ENCODE measurements around the gene CPSF4L. TPM values are rescaled to one million over a fixed set of nuclear protein-coding genes. Genes with fewer than 3 reads are reported as not detected.

Gene CPSF4L
- total RNA-seq, 1 donor from 2014 or later, result not detected

DNA sequence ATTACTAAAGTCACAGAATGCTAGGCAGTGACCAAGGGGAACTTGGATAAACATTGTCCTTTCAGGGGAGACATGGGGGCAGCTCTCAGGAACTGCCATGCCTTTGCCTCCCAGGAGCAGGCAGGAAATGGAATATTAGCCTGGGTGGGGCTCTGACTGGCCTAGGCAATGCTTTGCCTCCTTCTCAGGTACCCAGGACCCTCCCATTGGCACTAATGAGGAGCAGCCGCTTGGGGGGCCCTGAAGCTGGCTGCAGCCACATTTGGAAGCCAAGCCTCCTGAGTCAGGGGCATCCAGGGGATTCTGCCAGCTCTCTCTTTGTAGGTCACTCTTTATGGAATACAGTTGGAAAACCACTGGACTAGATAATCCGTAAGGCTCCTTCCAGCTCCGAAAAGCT, 5.5 kb downstream of the CPSF4L start:
- no peak for DNase-seq (ENCODE audit: low spot score)

DNA sequence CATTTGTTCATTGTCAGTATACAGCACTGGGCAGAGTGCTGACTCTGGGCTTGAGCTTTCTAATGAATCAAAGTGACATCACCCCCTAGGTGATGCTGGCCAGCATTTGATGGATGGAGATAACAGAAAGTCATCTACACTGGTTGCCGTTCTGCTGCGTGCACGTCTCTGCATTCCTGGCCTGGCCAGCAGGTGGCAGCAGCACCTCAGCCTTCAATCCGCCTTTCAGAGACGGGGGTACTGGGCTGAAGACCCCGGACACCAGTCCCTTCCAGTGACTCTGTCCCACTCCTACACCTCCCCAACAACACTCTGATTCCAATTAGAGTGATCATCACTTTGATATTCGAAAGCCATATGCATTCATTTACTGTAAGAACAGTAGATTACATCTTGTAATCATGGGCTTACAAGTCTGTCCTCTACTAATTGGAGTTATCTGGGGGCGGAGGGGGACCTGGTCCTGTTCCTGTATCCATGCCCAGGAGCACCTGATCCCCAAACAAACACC, 6.0 kb downstream of the CPSF4L start:
- no peaks in the 10 kb centered on the region for H3K4me1 Mint-ChIP-seq (ENCODE audit: low read depth)
- no peaks in the 10 kb centered on the region for H3K9me3 Mint-ChIP-seq
- peak; percentile 36 for DNase-seq (ENCODE audit: low spot score)
- no peak overlapping the region for H3K4me3 Mint-ChIP-seq (ENCODE audit: low read depth)
- no peaks in the 10 kb centered on the region for H3K36me3 Mint-ChIP-seq (ENCODE audit: low read depth)
- intact Hi-C loops (cut with micrococcal nuclease), result loop anchor here (1.0 to 10.0 kb wide), 3 partner anchors 115 to 691 kb away; no protein-coding TSS in a partner anchor
- H3K27me3 Mint-ChIP-seq (ENCODE audit: low read depth), result no peaks in the 10 kb centered on the region
- no peak overlapping the region for H3K27ac Mint-ChIP-seq

More for the DNA sequence above, 5.5 kb downstream of the CPSF4L start:
- Mint-ChIP-seq H3K9me3 (no peaks in the 10 kb centered on the region), H3K27ac (no peak overlapping the region), H3K4me1 (ENCODE audit: low read depth) (no peaks in the 10 kb centered on the region), H3K27me3 (ENCODE audit: low read depth) (no peaks in the 10 kb centered on the region), H3K4me3 (ENCODE audit: low read depth) (no peak overlapping the region), H3K36me3 (ENCODE audit: low read depth) (no peaks in the 10 kb centered on the region)
- intact Hi-C loops (cut with micrococcal nuclease), result loop anchor here (5.0 to 10.0 kb wide), 2 partner anchors 529 to 691 kb away; no protein-coding TSS in a partner anchor

DNA sequence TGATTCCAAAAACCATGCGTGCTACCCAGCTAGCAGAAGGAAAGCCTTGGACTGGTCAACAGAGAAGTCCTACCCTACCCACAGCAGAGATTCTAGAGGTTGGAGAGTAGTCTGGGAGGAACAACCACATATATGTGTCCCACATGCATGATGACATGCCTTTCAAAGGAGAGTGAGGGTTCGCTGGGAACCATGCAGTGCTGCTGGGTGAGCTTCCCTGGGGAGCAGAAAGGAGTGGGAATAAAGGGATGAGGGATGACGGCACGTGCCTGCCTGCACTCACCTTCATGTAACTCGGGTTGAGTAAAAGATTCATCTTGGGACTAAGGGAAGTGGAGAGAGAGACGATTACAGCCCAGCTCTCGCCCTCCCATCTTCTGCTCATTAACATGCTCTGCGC, 9.8 kb downstream of the CPSF4L start:
- no peaks in the 10 kb centered on the region for H3K27me3 Mint-ChIP-seq (ENCODE audit: low read depth)
- H3K4me3 Mint-ChIP-seq (ENCODE audit: low read depth), result no peak overlapping the region
- intact Hi-C loops (cut with micrococcal nuclease), result loop anchor here (10.0 kb wide), 1 partner anchor 687 kb away; no protein-coding TSS in a partner anchor
- no peak overlapping the region for H3K27ac Mint-ChIP-seq
- DNase-seq (ENCODE audit: low spot score), result no peak
- no peaks in the 10 kb centered on the region for H3K4me1 Mint-ChIP-seq (ENCODE audit: low read depth)
- H3K36me3 Mint-ChIP-seq (ENCODE audit: low read depth), result peaks cover 7% of the 10 kb centered on the region
- no peaks in the 10 kb centered on the region for H3K9me3 Mint-ChIP-seq

DNA sequence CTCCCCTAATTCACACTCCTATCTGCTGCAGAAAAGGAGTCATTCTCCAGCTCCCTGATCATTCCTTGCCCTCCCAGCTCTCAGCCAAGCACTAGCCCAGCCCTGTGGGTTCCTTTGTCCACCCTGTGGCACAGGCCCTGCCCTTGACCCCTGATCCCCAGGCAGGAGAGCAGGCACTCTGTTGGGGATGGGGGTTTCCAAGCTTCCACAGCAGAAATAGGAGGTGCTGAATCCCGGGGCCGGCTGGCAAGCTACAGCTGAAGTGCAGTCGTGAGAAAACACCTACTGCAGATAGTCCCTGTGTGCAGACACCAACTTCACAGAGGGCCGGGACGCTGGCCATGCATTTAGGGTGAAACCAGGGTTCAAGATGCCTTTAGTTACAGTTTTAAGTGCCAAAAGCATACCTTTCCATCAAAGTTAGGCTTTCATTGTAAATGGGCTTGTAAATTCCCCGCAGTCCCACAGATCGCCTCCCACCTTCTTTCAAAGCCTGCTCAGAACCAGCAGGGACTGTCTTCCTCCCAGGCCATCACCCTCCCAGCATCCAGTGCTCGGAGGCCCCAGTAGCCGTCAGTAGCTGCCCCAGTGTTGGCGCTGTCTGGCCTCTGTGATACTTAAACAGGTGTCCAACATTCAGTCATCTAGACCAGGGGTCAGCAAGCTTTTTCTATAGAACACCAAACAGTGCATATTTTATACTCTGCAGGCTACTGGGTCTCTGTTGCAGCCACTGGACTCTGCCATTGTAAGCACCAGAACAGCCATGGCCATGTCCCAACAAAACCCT, 10.6 kb downstream of the CPSF4L start:
- H3K27ac Mint-ChIP-seq, result no peak overlapping the region
- no peaks in the 10 kb centered on the region for H3K27me3 Mint-ChIP-seq (ENCODE audit: low read depth)
- H3K4me1 Mint-ChIP-seq (ENCODE audit: low read depth), result no peaks in the 10 kb centered on the region
- DNase-seq (ENCODE audit: low spot score), result no peak
- intact Hi-C loops (cut with micrococcal nuclease), result loop anchor here (10.0 kb wide), 1 partner anchor 686 kb away; no protein-coding TSS in a partner anchor
- H3K9me3 Mint-ChIP-seq, result no peaks in the 10 kb centered on the region
- no peak overlapping the region for H3K4me3 Mint-ChIP-seq (ENCODE audit: low read depth)
- peaks cover 11% of the 10 kb centered on the region for H3K36me3 Mint-ChIP-seq (ENCODE audit: low read depth)

DNA sequence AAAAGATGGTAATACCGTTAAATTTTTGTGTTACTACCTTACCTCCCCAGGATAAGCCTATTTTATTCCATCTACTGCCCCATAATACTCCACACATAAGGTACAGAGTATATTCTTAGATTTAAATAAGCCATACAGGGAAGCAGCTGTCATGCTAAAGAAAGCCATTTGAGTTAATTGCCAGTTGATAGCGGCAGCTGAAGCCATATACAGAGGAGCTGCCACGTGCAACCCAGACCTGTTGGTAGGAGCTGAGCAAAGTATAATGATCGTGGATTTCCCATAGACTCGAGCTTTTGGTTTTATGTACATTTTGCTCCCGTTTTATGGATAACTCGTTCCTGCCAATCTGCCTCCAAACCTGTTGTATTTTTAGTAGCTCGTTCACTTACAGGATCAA, 12.0 kb downstream of the CPSF4L start:
- H3K9me3 Mint-ChIP-seq, result no peaks in the 10 kb centered on the region
- intact Hi-C loops (cut with micrococcal nuclease), result loop anchor here (10.0 kb wide), 1 partner anchor 685 kb away; no protein-coding TSS in a partner anchor
- no peaks in the 10 kb centered on the region for H3K27me3 Mint-ChIP-seq (ENCODE audit: low read depth)
- peaks cover 16% of the 10 kb centered on the region for H3K36me3 Mint-ChIP-seq (ENCODE audit: low read depth)
- H3K27ac Mint-ChIP-seq, result no peak overlapping the region
- H3K4me1 Mint-ChIP-seq (ENCODE audit: low read depth), result no peaks in the 10 kb centered on the region
- no peak overlapping the region for H3K4me3 Mint-ChIP-seq (ENCODE audit: low read depth)
- no peak for DNase-seq (ENCODE audit: low spot score)

DNA sequence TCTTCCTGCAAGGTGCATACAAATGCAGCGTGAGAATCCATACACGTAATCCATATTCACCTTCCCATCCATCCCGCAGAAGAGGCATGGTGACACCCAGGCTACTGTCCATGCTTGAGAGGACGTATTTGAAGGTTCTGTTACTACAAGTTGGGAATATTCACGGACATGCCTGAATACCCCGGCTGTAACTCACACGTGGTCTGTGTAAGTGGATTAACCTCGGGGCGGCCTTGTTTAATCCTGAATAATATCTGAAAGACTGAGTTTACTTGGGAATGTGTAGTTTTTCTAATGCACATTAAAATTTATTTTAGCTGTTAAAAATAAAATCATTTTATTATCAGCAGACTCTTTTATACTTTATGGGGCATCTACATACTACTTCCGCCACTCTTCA, 13.1 kb downstream of the CPSF4L start:
- intact Hi-C loops (cut with micrococcal nuclease), result no loop called here
- Mint-ChIP-seq H3K27me3 (ENCODE audit: low read depth) (no peaks in the 10 kb centered on the region), H3K27ac (no peak overlapping the region), H3K36me3 (ENCODE audit: low read depth) (peaks cover 17% of the 10 kb centered on the region), H3K4me3 (ENCODE audit: low read depth) (no peak overlapping the region), H3K4me1 (ENCODE audit: low read depth) (no peaks in the 10 kb centered on the region), H3K9me3 (no peaks in the 10 kb centered on the region)
- no peak for DNase-seq (ENCODE audit: low spot score)

DNA sequence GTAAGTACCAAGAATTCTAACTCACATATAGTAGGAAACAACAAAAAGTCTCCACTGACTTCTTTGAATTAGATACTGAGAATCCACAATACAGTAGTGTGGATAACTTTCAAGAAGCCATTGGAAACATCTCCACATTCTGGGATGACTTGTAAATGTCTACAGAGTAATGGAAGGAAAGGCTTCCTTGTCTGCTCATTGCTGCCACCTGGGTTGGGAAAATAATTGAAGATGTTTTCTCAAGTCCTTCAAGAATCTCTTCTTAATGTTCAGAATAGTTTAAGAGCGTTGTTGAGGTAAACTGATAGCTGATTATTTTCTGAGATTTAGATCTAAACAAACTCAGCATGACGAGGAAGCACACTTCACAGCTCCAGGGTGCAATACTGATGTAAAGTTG, 14.0 kb downstream of the CPSF4L start:
- Mint-ChIP-seq H3K27me3 (ENCODE audit: low read depth) (no peaks in the 10 kb centered on the region), H3K36me3 (ENCODE audit: low read depth) (peaks cover 17% of the 10 kb centered on the region), H3K27ac (no peak overlapping the region), H3K9me3 (no peaks in the 10 kb centered on the region), H3K4me1 (ENCODE audit: low read depth) (no peaks in the 10 kb centered on the region), H3K4me3 (ENCODE audit: low read depth) (no peak overlapping the region)
- DNase-seq (ENCODE audit: low spot score), result no peak
- intact Hi-C loops (cut with micrococcal nuclease), result no loop called here

DNA sequence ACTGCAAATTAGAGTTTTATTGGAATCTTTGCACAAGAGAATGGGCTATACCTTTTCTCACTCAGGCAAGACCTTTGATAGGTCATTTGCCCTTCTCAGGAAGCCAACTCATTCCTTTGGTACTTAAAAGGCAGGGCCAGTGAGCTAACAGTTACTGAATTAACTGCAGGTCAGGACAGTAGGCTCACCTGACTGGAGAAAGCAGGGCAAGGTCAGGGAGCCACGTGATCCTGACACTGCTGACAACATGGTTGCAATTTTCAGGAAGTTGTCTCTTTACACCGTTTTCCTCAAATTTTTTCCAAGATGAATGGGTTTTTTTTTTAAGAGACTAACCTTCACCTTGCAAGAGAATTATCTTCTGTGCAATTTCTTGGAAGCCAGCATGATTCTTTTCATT, 21.1 kb downstream of the CPSF4L start:
- DNase-seq (ENCODE audit: low spot score), result no peak
- intact Hi-C loops (cut with micrococcal nuclease), result no loop called here

DNA sequence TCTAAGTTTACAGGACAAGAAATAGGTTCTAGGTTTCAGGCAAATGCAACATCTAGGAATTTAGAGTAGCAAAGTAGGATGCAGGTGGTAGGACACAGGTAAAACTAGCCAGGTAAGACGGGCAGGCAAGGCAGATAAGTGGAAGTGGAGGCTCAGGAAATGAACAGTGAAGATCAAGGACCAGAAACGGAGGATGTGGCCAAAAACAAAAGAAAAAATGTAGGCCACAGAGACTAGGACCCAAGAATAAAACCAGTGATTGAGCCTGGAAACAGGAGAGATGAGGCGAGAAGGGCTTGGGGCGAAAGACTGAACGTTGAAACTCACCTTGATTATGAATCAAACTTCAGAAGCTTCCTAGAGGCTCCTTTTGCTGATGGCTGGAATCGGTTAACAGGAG, 24.0 kb downstream of the CPSF4L start:
- intact Hi-C loops (cut with micrococcal nuclease), result loop anchor here (10.0 kb wide), 1 partner anchor 1637 kb away; the partner anchor contains the start of gene FDXR
- Mint-ChIP-seq H3K27ac (peak overlapping the region; percentile 63), H3K9me3 (no peaks in the 10 kb centered on the region), H3K36me3 (ENCODE audit: low read depth) (peaks cover 37% of the 10 kb centered on the region), H3K4me3 (ENCODE audit: low read depth) (no peak overlapping the region), H3K4me1 (ENCODE audit: low read depth) (peaks cover 30% of the 10 kb centered on the region), H3K27me3 (ENCODE audit: low read depth) (no peaks in the 10 kb centered on the region)
- no peak for DNase-seq (ENCODE audit: low spot score)

More for the DNA sequence above, 21.1 kb downstream of the CPSF4L start:
- Mint-ChIP-seq H3K27ac (no peak overlapping the region), H3K4me3 (ENCODE audit: low read depth) (no peak overlapping the region), H3K4me1 (ENCODE audit: low read depth) (peaks cover 21% of the 10 kb centered on the region), H3K9me3 (no peaks in the 10 kb centered on the region), H3K27me3 (ENCODE audit: low read depth) (no peaks in the 10 kb centered on the region), H3K36me3 (ENCODE audit: low read depth) (peaks cover 34% of the 10 kb centered on the region)

DNA sequence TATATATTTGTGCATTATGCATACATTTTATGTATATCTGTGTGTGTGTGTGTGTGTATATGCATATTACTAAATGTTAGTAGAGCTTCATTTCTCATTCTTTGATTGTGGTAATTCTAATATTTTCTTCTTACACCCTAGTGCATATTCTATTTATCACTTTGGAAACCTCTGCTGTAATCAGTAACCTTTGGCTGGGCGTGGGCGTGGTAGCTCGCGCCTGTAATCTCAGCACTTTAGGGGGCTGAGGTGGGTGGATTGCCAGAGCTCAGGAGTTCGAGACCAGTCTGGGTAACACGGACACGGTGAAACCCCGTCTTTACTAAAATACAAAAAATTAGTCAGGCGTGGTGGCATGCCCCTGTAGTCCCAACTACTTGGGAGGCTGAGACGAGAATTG, 26.9 kb downstream of the CPSF4L start:
- H3K27ac Mint-ChIP-seq, result no peak overlapping the region
- intact Hi-C loops (cut with micrococcal nuclease), result loop anchor here (10.0 kb wide), 1 partner anchor 1640 kb away; the partner anchor contains the start of gene FDXR
- H3K4me3 Mint-ChIP-seq (ENCODE audit: low read depth), result no peak overlapping the region
- H3K36me3 Mint-ChIP-seq (ENCODE audit: low read depth), result peaks cover 36% of the 10 kb centered on the region
- DNase-seq (ENCODE audit: low spot score), result no peak
- H3K4me1 Mint-ChIP-seq (ENCODE audit: low read depth), result peaks cover 42% of the 10 kb centered on the region
- H3K27me3 Mint-ChIP-seq (ENCODE audit: low read depth), result no peaks in the 10 kb centered on the region
- H3K9me3 Mint-ChIP-seq, result no peaks in the 10 kb centered on the region

DNA sequence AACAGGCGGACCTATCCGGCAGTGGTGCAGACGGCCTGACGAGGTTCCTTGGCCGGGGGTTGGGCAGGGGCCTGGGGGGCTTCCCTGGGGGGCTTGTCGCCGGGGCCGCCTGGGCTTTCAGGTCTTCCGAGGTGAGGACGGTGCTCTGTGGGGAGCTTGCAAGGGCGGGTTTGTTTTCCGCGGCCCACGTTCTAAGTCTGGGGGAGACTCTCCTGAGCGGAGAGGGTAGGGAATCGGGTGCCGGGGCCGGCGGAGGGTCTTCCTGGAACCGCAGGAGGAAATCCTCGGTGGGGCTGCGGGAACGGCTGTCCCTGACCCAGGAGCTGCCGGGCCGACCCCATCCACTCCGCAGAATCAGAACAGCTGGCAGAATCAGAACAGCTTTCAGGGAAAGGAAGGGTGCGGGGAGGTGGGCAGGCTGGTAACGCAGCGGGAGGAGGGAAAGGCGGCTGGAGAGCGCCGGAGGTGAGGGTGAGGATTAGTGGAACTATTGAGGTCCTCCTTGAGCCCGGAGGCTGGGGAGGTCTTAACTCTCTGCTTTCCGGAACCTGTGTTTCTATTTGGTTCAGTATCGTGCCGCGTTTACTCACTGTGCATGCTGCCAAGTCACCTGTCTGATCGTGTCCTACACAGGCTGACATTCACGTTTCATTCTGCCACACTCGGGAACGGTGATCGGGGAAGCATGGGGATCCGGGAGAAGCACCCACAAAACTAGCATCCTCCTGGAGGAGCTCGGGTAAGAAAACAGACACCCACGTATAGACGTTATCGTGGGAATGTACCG, 28.9 kb downstream of the CPSF4L start:
- intact Hi-C loops (cut with micrococcal nuclease), result loop anchor here (1.0 to 10.0 kb wide), 3 partner anchors 39 to 1642 kb away; partner anchors contain the start of genes COG1 and FDXR
- DNase-seq (ENCODE audit: low spot score), result peak; percentile 22
- peak overlapping the region; percentile 87 for H3K4me3 Mint-ChIP-seq (ENCODE audit: low read depth)
- peaks cover 38% of the 10 kb centered on the region for H3K36me3 Mint-ChIP-seq (ENCODE audit: low read depth)
- H3K27me3 Mint-ChIP-seq (ENCODE audit: low read depth), result no peaks in the 10 kb centered on the region
- no peaks in the 10 kb centered on the region for H3K9me3 Mint-ChIP-seq
- H3K27ac Mint-ChIP-seq, result peak overlapping the region; percentile 93
- H3K4me1 Mint-ChIP-seq (ENCODE audit: low read depth), result peaks cover 50% of the 10 kb centered on the region

DNA sequence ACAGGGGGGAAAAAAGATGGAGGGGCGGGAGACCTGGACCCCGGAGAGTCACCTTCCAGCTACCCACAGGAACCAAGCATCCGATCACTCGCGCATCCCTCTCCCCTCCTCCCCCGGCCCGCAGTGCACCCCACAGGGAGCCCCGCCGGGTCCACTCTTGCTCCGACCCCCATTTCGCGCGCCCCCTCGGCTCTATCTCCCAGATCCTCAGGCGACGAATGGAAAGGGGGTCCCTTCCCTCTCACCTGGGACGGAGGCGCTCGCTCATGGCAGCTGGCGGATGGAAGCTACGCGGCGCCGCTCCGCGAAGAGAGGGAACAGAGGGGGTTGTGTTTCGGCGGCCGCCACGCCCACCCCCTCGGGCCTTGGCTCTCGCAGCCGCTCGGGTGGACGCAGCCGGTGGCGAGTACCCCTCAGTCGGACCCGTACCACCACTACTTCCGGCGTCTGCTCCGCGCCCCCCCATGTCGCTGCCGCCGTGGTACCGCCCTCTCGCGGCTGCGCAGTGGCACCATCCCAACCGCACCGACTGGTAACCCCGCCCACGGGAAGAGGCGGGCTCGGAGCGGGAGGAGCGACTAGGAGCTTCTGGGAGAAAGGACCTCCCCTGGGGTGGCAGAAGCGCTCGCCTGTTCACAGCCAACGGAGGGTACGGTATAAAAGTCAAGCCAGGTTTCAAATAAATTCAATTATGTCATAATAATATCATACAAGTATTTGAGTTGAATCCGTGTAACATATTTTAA, 29.7 kb downstream of the CPSF4L start:
- peaks cover 52% of the 10 kb centered on the region for H3K4me1 Mint-ChIP-seq (ENCODE audit: low read depth)
- no peaks in the 10 kb centered on the region for H3K27me3 Mint-ChIP-seq (ENCODE audit: low read depth)
- intact Hi-C loops (cut with micrococcal nuclease), result loop anchor here (1.0 to 10.0 kb wide), 3 partner anchors 39 to 1643 kb away; partner anchors contain the start of genes COG1 and FDXR
- H3K27ac Mint-ChIP-seq, result peak overlapping the region; percentile 93
- H3K36me3 Mint-ChIP-seq (ENCODE audit: low read depth), result peaks cover 33% of the 10 kb centered on the region
- peak; percentile 93 for DNase-seq (ENCODE audit: low spot score)
- H3K4me3 Mint-ChIP-seq (ENCODE audit: low read depth), result peak overlapping the region; percentile 87
- H3K9me3 Mint-ChIP-seq, result no peaks in the 10 kb centered on the region

All from activated T-helper 2 cell treated with anti-CD3 and anti-CD28 coated beads, Interferon-gamma antibody, Interleukin-2, Interleukin-4, amounts not matched to agents 10 μg/mL and 5 μg/mL and 100 μg/mL, durations not matched to agents 14 hours and 24 hours and 36 hours (primary cell).